ENCODE results near the gene TCEAL5. TPM values are rescaled to one million over a fixed set of nuclear protein-coding genes. Genes with fewer than 3 reads are reported as not detected.

The TCEAL5 gene
- polyA plus RNA-seq, 1 donor from 2014 or later = 2.4 TPM

Other genes starting within 250 kb of the TCEAL5 start
- 1,035 and 1,048 TPM in 2 replicates for gene BEX1, start 212.6 kb downstream of the TCEAL5 start, polyA plus RNA-seq
- gene NXF3, start 183.6 kb downstream of the TCEAL5 start, polyA plus RNA-seq = not detected in 2 replicates
- gene BEX4, start 61.6 kb downstream of the TCEAL5 start, polyA plus RNA-seq = 383 and 417 TPM in 2 replicates
- 145 and 167 TPM in 2 replicates for gene TCEAL8, start 21.6 kb downstream of the TCEAL5 start, polyA plus RNA-seq
- gene BEX2, start 34.2 kb upstream of the TCEAL5 start, polyA plus RNA-seq = 603 and 631 TPM in 2 replicates
- gene TCEAL7, start 53.5 kb upstream of the TCEAL5 start, polyA plus RNA-seq = 193 and 203 TPM in 2 replicates
- gene TCEAL9, start 79.8 kb upstream of the TCEAL5 start, polyA plus RNA-seq = 84.5 and 102 TPM in 2 replicates
- 989 and 991 TPM in 2 replicates for gene BEX3, start 99.8 kb upstream of the TCEAL5 start, polyA plus RNA-seq
- 1.9 and 2.9 TPM in 2 replicates for gene RAB40A, start 242.7 kb upstream of the TCEAL5 start, polyA plus RNA-seq

Measured in neural cell (in vitro differentiated cells).